Gastroesophageal sphincter (tissue), 3 donors: Measurements from ENCODE around the gene HEYL.

Source experiments
- CTCF ChIP-seq, 4 experiments: fragments of 200-600 bp in 2 of 4; fragments of 450-650 bp in 2 of 4; sonication (generic) in 1 of 4; IDR thresholded peaks; one replicate each; pipeline ENCODE4 v1.5.1; 2017 to 2019; ENCODE audit warnings: antibody characterized with exemption in 4 of 4, mild to moderate bottlenecking in 2 of 4, moderate library complexity in 2 of 4
- EP300 ChIP-seq: sonication (generic); formaldehyde crosslinking; IDR thresholded peaks from one replicate; pipeline ENCODE4 v1.6.1; 2017; ENCODE audit warnings: antibody characterized with exemption, mild to moderate bottlenecking
- POLR2A ChIP-seq, 2 donors: fragments of 450-650 bp; IDR thresholded peaks; one replicate each; pipeline ENCODE4 v1.6.1; 2017; ENCODE audit warnings: antibody characterized with exemption in 2 of 2, mild to moderate bottlenecking in 2 of 2, moderate library complexity in 1 of 2

GRCh38 chr1:39640861-39641260 lies 1.4 kb upstream of the HEYL start:
- no peak for TF ChIP-seq CTCF (IDR thresholded peaks at IDR 0.05)
- TF ChIP-seq EP300, result no peak
- no peak for TF ChIP-seq POLR2A (IDR thresholded peaks at IDR 0.05)
